Common myeloid progenitor, CD34-positive (primary cell): ENCODE results near the gene SMYD2.

Experiments used
- CTCF ChIA-PET: fragments of 350-600 bp; sonication (Branson Sonifier 250); formaldehyde crosslinking; loops from one replicate; lab custom pipeline; 2021; ENCODE audit warnings: antibody characterized with exemption; lab: Charles Lee
- POLR2A ChIA-PET: fragments of 350-600 bp; sonication (Branson Sonifier 250); formaldehyde crosslinking; loops from one replicate; lab custom pipeline; 2021; ENCODE audit warnings: antibody characterized with exemption; lab: Charles Lee
- DNase-seq, 3 donors: peaks; one replicate each; pipeline versions ENCODE4 v3.0.0 to v3.0.0-alpha.2; 2013
- H3K27ac ChIP-seq, 2 experiments: 1 replicate in 1 of 2; 2 replicates in 1 of 2; pipeline ENCODE4 v1.7.0; 2013; ENCODE audit warnings: inconsistent platforms in 2 of 2, low read length in 2 of 2, mild to moderate bottlenecking in 2 of 2, low read depth in 1 of 2, moderate library complexity in 1 of 2; ENCODE audit not compliant: severe bottlenecking in 2 of 2, insufficient read depth in 1 of 2, poor library complexity in 1 of 2
- H3K27me3 ChIP-seq, 5 experiments: replicated peaks in 2 of 5; 1 replicate in 3 of 5; 2 replicates in 2 of 5; pipeline versions ENCODE4 v1.6.1 to v1.7.0; 2013; ENCODE audit warnings: low read length in 4 of 5, mild to moderate bottlenecking in 2 of 5, moderate library complexity in 2 of 5, inconsistent platforms in 1 of 5; ENCODE audit not compliant: insufficient read depth in 5 of 5, control insufficient read depth in 4 of 5
- H3K36me3 ChIP-seq, 4 experiments: 1 replicate in 2 of 4; 2 replicates in 2 of 4; pipeline versions ENCODE4 v1.6.1 to v1.7.0; 2013; ENCODE audit warnings: low read length in 3 of 4, control low read depth in 1 of 4, mild to moderate bottlenecking in 1 of 4; ENCODE audit not compliant: control insufficient read depth in 4 of 4, insufficient read depth in 4 of 4
- H3K4me1 ChIP-seq, 4 experiments: 1 replicate in 3 of 4; 2 replicates in 1 of 4; pipeline versions ENCODE4 v1.6.1 to v1.7.1; 2013; ENCODE audit warnings: low read length in 3 of 4, mild to moderate bottlenecking in 3 of 4, control low read depth in 1 of 4, inconsistent platforms in 1 of 4, moderate library complexity in 1 of 4; ENCODE audit not compliant: control insufficient read depth in 4 of 4, insufficient read depth in 4 of 4; ENCODE audit errors: control extremely low read depth in 1 of 4
- H3K4me3 ChIP-seq, 7 experiments: 1 replicate in 4 of 7; 2 replicates in 3 of 7; pipeline versions ENCODE4 v1.5.1 to v1.7.0; 2013; ENCODE audit warnings: mild to moderate bottlenecking in 7 of 7, low read length in 6 of 7, moderate library complexity in 6 of 7, inconsistent platforms in 2 of 7, low read depth in 2 of 7, control low read depth in 1 of 7; ENCODE audit not compliant: insufficient read depth in 4 of 7, control insufficient read depth in 1 of 7; ENCODE audit errors: extremely low read depth in 1 of 7
- H3K9me3 ChIP-seq, 5 experiments: 1 replicate in 4 of 5; 2 replicates in 1 of 5; pipeline versions ENCODE4 v1.6.1 to v1.7.1; 2013; ENCODE audit warnings: low read length in 4 of 5, mild to moderate bottlenecking in 2 of 5, inconsistent platforms in 1 of 5, low read depth in 1 of 5, moderate library complexity in 1 of 5; ENCODE audit not compliant: control insufficient read depth in 4 of 5, insufficient read depth in 2 of 5; ENCODE audit errors: control extremely low read depth in 1 of 5
- WGBS: methylation state at CpG from one replicate; pipeline ENCODE4 v1.1.5; 2013; ENCODE audit not compliant: insufficient coverage; 5-methylcytosine and 5-hydroxymethylcytosine counted together

Gene SMYD2

GRCh38 chr1:214303141-214303930 is 22.4 kb downstream of the SMYD2 start:
- ChIA-PET POLR2A (interaction anchor here (0.5 kb wide), 1 partner anchor 10 kb away, joined by 3 read pairs; no protein-coding TSS in a partner anchor), CTCF (interaction anchor here (1.0 to 2.8 kb wide), 6 partner anchors 10 to 42 kb away, joined by 3 to 10 read pairs (median 5); no protein-coding TSS in a partner anchor)
- H3K27me3 ChIP-seq, result no peaks in the 10 kb centered on the region
- no peak overlapping the region for H3K4me3 ChIP-seq
- H3K4me1 ChIP-seq, result peaks cover 0 to 10% (median 0%) of the 10 kb centered on the region in 4 experiments
- H3K36me3 ChIP-seq, result no peaks in the 10 kb centered on the region
- no peaks in the 10 kb centered on the region for H3K9me3 ChIP-seq
- 76% methylated on average over 21 of the region's 25 CpGs for WGBS
- H3K27ac ChIP-seq, result no peak overlapping the region
- peak in 2 of 3 donors; percentile 17 to 49 for DNase-seq

- H3K4me1 ChIP-seq, result peaks cover 0 to 10% (median 2%) of the 10 kb centered on the region in 4 experiments
- WGBS, result 100% methylated on average over 6 of the region's 9 CpGs
- no peak overlapping the region for H3K27ac ChIP-seq
- no peaks in the 10 kb centered on the region for H3K27me3 ChIP-seq
- ChIA-PET CTCF (interaction anchor here (0.5 to 2.4 kb wide), 4 partner anchors 12 to 91 kb away, joined by 3 to 10 read pairs (median 4); no protein-coding TSS in a partner anchor), POLR2A (no interaction called here)
- DNase-seq, result no peak
- H3K36me3 ChIP-seq, result no peaks in the 10 kb centered on the region
- no peak overlapping the region for H3K4me3 ChIP-seq
- H3K9me3 ChIP-seq, result no peaks in the 10 kb centered on the region
These were observed 24.3 kb downstream of the SMYD2 start for GRCh38 chr1:214305164-214305751.

- CTCF ChIA-PET, result interaction anchor here (0.8 to 1.4 kb wide), 5 partner anchors 10 to 92 kb away, joined by 3 to 4 read pairs (median 3); no protein-coding TSS in a partner anchor
- H3K9me3 ChIP-seq, result no peaks in the 10 kb centered on the region
- no peaks in the 10 kb centered on the region for H3K36me3 ChIP-seq
- no peak overlapping the region for H3K4me3 ChIP-seq
- H3K27ac ChIP-seq, result no peak overlapping the region
- peaks cover 0 to 12% (median 7%) of the 10 kb centered on the region in 4 experiments for H3K4me1 ChIP-seq
- no peak for DNase-seq
- 96% methylated on average over 4 of the region's 6 CpGs for WGBS
- no peaks in the 10 kb centered on the region for H3K27me3 ChIP-seq
- POLR2A ChIA-PET, result no interaction called here
These were observed 25.3 kb downstream of the SMYD2 start for GRCh38 chr1:214306269-214306668.

- peak in 2 of 3 donors; percentile 35 to 54 for DNase-seq
- H3K9me3 ChIP-seq, result no peaks in the 10 kb centered on the region
- no peaks in the 10 kb centered on the region for H3K36me3 ChIP-seq
- H3K4me3 ChIP-seq, result peak overlapping the region in 2 of 7 experiments; percentile 53 to 73
- H3K27me3 ChIP-seq, result no peaks in the 10 kb centered on the region
- H3K27ac ChIP-seq, result no peak overlapping the region
- H3K4me1 ChIP-seq, result peaks cover 0 to 15% (median 4%) of the 10 kb centered on the region in 4 experiments
- CTCF ChIA-PET, result interaction anchor here (0.8 to 1.3 kb wide), 2 partner anchors 8 to 12 kb away, joined by 3 read pairs; no protein-coding TSS in a partner anchor
- POLR2A ChIA-PET, result no interaction called here
- WGBS, result 50% methylated on average over 1 of the region's 3 CpGs
These were observed 29.1 kb downstream of the SMYD2 start for GRCh38 chr1:214310010-214310409.

- WGBS, result 83% methylated on average over 7 of the region's 11 CpGs
- no peaks in the 10 kb centered on the region for H3K36me3 ChIP-seq
- H3K4me1 ChIP-seq, result peaks cover 0 to 15% (median 4%) of the 10 kb centered on the region in 4 experiments
- POLR2A ChIA-PET, result no interaction called here
- CTCF ChIA-PET, result interaction anchor here (0.8 to 3.4 kb wide), 6 partner anchors 11 to 100 kb away, joined by 3 to 13 read pairs (median 3); no protein-coding TSS in a partner anchor
- no peak overlapping the region for H3K27ac ChIP-seq
- no peaks in the 10 kb centered on the region for H3K27me3 ChIP-seq
- peak in 2 of 3 donors; percentile 24 to 34 for DNase-seq
- peak overlapping the region in 5 of 7 experiments; percentile 3 to 73 (median 44) for H3K4me3 ChIP-seq
- no peaks in the 10 kb centered on the region for H3K9me3 ChIP-seq
These were observed 30.1 kb downstream of the SMYD2 start for GRCh38 chr1:214310777-214311690.

- H3K9me3 ChIP-seq, result no peaks in the 10 kb centered on the region
- 97% methylated on average over 9 of the region's 10 CpGs for WGBS
- ChIA-PET CTCF (interaction anchor here (1.0 to 3.4 kb wide), 4 partner anchors 10 to 52 kb away, joined by 3 to 13 read pairs (median 4); no protein-coding TSS in a partner anchor), POLR2A (no interaction called here)
- no peaks in the 10 kb centered on the region for H3K36me3 ChIP-seq
- H3K4me1 ChIP-seq, result peaks cover 0 to 15% (median 4%) of the 10 kb centered on the region in 4 experiments
- no peaks in the 10 kb centered on the region for H3K27me3 ChIP-seq
- H3K27ac ChIP-seq, result no peak overlapping the region
- DNase-seq, result no peak
- H3K4me3 ChIP-seq, result no peak overlapping the region
These were observed 31.6 kb downstream of the SMYD2 start for GRCh38 chr1:214312530-214313051.
